GM03348 (cell line): ENCODE data around the gene FBN3.
"Not testable (repeated sequence)": the region's sequence is repeated elsewhere in the genome, so short reads cannot be mapped to it uniquely, and the experiment has no call there.

ENCODE experiments used
- DNase-seq: peaks from one replicate; pipeline ENCODE4 v3.0.0; 2012; ENCODE audit warnings: low spot score

The FBN3 gene

GRCh38 chr19:8149261-8150094 lies at the start of gene FBN3:
TSS of gene FBN3 (minus strand) at chr19:8149592. CDS start at chr19:8147480, 2,112 bp downstream.
- no peak for DNase-seq

DNA sequence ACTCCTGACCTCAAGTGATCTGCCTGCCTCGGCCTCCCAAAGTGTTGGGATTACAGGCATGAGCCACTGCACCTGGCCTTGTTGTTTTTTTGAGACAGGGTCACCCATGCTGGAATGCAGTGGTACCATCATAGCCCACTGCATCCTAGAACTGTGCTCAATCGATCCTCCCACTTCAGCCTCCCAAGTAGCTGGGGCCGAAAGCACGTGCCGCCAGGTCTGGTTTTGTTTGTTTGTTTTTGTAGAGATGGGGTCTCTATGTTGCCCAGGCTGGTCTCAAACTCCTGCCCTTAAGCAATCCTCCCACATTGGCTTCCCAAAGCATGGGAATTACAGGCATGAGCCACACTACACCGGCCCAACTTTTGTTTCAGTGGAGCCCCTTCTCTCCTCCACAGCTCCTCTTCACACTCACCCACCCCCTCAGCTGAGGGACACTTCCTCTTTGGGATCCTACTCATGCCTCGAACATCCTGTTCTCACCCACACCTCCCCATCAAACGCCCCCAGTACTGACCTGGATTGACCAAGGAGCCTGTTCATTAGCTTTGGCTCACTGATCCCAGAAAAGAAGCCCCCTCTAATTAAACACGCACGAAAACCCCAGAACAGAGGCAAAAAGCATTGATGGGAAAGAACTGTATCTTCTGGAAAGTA lies 47.0 kb upstream of the FBN3 start:
- DNase-seq, result no peak

DNA sequence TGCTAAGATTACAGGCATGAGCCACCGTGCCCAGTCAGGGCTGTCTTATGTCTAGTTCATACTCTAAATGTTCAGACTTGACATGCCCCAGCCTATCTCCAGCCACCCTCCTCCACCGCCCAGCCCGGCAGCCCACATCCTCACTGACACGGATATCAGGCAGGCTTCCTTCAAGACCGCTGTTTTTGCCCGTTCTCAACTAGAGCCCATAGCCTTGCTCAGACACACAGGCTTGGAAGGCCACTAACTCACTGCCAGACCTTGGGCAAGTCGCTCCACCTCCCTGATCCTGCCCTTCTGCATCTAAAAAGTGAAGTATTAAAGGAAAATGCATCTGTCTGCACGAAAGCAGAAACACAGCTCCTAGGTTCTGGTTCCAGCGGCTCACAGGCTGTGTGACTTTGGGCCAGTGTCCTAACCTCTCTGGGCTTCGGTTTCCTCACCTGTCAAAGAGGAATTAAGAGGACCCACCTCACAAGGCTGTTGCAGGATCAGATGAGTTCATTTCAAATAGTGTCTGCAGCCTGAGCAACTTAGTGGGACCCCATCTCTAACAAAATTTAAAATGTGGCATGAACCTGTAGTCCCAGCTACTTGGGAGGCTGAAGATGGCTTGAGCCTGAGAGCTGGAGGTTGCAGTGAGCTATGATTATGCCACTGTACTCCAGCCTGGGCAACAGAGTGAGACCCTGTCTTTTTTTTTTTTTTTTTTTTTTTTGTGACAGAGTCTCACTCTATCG lies 45.3 kb upstream of the FBN3 start:
- no peak for DNase-seq

- no peak for DNase-seq
Observed at GRCh38 chr19:8192221-8192820, 42.9 kb upstream of the FBN3 start.

DNA sequence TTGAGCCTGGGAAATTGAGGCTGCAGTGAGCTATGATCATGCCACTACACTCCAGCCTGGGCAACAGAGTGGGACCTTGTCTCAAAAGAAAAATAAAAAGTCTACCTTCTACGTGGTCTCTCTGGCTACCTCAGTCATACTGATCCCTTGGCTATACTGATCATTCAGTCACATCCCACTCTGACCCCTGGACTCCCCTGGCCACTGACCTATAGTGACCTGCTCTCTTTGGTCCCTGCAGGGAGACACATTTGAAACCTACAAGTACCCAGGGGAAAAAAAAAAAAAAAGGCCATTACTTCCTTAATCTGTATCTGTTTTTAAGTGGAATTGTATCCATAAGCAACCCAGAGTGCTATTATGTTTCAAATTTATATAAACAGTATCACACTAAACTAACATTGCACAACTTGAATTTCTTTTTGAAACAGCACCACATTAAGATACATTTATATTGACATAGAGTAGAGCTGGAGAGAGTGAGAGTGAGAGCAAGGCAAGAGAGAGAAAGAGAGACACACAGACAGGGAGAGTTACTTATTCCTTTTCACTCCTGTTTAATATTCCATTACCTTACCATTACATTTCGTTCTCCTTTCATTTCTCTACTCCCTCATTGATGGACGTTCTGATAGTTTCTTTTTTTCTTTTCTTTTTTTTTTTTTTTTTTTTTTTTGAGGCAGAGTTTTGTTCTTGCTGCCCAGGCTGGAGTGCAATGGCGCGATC lies 36.1 kb upstream of the FBN3 start:
- DNase-seq, result no peak

DNA sequence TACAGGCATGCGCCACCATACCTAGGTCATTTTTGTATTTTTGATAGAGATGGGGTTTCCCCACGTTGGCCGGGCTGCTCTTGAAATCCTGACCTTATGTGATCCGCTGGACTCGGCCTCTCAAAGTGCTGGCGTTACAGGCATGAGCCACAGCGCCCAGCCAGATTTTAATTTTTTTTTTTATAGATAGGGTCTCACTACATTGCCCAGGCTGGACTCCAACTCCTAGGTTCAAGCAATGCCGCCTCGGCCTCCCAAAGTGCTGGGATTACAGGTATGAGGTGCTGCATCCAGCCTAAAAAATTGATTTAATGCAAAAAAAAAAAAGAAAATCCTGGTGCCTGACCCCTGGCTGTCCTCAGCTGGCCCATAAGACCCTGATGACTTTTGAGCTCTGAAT lies 34.9 kb upstream of the FBN3 start:
- DNase-seq, result no peak

- DNase-seq, result no peak
Observed at GRCh38 chr19:8180018-8180417, 30.6 kb upstream of the FBN3 start.

- DNase-seq, result no peak
Observed at GRCh38 chr19:8174706-8175105, 25.3 kb upstream of the FBN3 start.

GRCh38 chr19:8168537-8168936 lies 19.1 kb upstream of the FBN3 start:
- DNase-seq, result no peak

- DNase-seq, result no peak
Observed at GRCh38 chr19:8167985-8168384, 18.6 kb upstream of the FBN3 start.

DNA sequence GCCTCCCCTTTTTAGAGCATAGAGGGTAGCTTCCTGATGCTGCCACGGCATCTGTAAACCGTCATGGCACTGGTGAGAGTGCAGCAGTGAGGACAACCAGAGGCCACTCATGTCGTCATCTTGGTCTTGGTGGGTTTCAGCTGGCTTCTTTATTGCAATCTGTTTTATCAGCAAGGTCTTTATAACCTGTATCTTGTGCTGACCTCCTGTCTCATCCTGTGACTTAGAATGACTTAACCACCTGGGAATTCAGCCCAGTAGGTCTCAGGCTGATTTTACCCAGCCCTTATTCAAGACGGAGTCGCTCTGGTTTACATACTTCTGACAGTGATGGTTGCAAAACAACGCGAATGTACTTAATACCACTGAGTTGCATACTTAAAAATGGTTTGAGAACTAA lies 14.4 kb upstream of the FBN3 start:
- no peak for DNase-seq

DNA sequence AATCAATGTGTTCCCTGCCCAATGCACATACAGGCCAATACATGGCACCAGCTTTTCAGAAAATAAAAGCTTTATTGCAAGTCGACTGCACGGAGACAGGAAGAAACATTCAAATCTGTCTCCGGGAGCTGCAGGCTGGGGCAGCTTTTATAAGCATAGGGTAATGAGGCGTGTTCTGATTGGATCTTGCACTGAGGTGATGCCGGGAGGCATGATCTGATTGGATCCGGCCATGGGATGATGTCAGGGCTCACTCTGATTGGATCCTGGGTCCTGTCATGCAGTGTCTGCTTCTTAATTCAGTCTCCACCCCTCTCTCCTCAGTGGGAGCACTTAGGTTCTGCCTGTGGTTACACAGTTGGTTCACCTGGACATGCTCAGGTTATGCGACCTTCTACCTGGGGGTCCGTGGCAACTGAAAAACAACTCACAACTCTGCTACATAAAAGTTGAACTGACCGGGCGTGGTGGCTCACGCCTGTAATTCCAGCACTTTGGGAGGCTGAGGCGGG lies 11.8 kb upstream of the FBN3 start:
- DNase-seq, result no peak

- DNase-seq, result not testable (repeated sequence)
Observed at GRCh38 chr19:8159322-8159721, 9.9 kb upstream of the FBN3 start.

DNA sequence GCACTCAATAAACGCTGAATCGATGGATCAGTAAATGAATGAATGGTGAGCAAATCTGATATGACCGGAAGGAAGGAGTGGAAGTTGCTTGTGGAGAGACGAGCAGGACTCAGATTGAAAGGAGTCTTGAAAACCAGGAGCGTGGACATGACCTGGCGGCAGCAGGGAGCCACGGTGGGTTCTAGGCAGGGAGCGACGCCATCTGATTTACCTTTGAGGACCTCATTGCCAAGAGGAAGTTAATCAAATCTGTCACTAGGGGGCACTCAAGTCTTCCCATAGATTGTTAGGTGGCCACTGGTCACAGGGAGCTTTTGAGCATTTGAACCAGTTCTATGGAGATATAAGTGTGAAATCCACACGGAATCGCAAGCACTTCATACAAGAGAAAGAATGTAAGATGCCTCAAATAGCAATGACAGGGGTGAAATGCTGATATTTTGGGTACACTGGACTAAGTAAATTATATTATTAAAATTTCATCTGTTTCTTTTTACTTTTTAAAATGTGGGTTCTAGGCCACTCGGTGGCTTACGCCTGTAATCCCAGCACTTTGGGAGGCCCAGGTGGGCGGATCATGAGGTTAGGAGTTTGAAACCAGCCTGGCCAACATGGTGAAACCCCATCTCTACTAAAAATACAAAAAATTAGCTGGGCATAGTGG lies 9.2 kb upstream of the FBN3 start:
- DNase-seq, result peak; percentile 78

DNA sequence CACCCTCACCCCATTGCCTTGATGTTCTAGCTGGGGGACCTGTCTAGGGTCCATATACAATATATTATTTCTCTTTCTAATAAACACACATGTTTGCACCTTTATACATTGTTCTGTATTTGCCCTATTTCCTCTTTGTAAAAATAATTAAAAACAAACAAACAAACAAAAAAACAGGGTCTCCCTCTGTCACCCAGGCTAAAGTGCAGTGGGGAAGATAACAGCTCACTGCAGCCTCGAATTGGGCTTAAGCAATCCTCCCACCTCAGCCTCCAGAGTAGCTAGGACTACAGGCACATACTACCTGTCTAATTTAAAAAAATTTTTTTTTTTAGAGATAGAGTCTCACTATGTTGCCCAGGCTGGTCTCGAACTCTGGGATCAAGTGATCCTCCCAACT lies 5.9 kb upstream of the FBN3 start:
- no peak for DNase-seq

- not testable (repeated sequence) for DNase-seq
Observed at GRCh38 chr19:8154014-8154413, 4.6 kb upstream of the FBN3 start.

DNA sequence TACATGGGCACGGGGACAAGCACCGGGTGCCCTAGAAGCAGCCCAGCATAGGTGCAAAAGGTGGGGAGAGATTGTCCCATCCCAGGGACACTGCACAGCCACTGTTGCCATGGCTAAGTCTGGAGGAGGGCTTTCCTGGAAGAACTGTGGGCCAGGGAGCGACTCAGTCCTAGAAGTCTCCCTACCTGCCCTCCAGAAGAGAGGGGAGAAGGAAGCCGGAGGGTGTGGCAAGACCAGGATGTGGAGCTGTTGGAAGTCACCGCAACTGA lies 2.3 kb upstream of the FBN3 start:
- DNase-seq, result no peak

DNA sequence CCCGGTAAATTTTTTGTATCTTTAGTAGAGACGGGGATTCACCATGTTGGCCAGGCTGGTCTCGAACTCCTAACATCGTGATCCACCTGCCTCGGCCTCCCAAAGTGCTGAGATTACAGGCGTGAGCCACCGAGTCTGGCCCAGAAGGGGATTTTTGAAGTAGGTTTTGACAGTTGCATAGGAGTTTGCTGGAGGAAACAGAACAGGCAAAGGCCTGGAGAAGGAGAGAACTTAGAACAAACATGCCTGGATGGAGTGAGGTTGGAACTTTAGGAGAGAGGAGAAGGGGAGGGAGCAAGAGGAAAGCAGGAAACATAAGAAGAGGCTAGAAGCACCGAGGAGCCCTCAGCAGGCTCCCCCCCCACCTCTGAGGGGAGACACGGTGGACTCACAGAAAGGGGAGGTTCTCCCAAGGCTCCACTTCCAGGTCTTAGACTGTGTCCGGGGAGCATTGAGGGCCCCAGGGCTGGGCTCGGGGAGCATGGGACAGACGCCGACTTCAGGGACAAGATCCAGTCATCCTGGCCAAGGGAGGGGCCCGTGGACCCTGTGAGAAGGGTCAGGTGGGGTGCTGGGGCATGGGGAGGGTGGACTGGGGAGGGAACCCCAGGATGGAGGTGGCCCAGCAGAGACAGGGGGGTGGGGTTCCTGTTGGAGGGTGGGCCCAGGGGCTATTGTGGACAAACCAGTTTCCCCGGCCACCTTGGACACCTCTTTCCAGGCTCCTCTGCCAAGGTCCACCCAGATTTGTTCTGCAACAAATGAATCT lies 1.8 kb upstream of the FBN3 start:
- DNase-seq, result no peak

GRCh38 chr19:8150178-8150865 lies 930 bp upstream of the FBN3 start:
- no peak for DNase-seq
